Urinary bladder (tissue), 4 donors: Measurements from ENCODE around the gene GPD1L. TPM values are rescaled to one million over a fixed set of nuclear protein-coding genes. Genes with fewer than 3 reads are reported as not detected.
"Not testable (repeated sequence)": the region's sequence is repeated elsewhere in the genome, so short reads cannot be mapped to it uniquely, and the experiment has no call there.

Experiments used
- DNase-seq: peaks from one replicate; pipeline ENCODE4 v3.0.0-alpha.2; 2015; ENCODE audit errors: extremely low spot score
- H3K27ac ChIP-seq: one replicate; pipeline ENCODE4 v1.5.1; 2013; ENCODE audit warnings: low read depth, mild to moderate bottlenecking, moderate library complexity
- H3K36me3 ChIP-seq: one replicate; pipeline ENCODE4 v1.6.1; 2013; ENCODE audit warnings: mild to moderate bottlenecking, moderate library complexity; ENCODE audit not compliant: insufficient read depth
- H3K4me1 ChIP-seq: one replicate; pipeline ENCODE4 v1.6.1; 2013; ENCODE audit warnings: mild to moderate bottlenecking, moderate library complexity; ENCODE audit not compliant: insufficient read depth
- H3K4me3 ChIP-seq: one replicate; pipeline ENCODE4 v1.5.1; 2013; ENCODE audit warnings: low read depth, low read length
- WGBS: extraction: QIAGEN DNeasy Blood & Tissue Kit; methylation state at CpG from one replicate; pipeline ENCODE4 v1.1.7; 2013; 5-methylcytosine and 5-hydroxymethylcytosine counted together
- polyA plus RNA-seq: library from polyadenylated mRNA; stranded (reverse); fragments of 200-250 nt; gene quantifications from one replicate; pipeline ENCODE4 v1.2.3, GENCODE V29; 2013
- total RNA-seq: library from RNA; depleted of rRNA; stranded (reverse); fragments of >200 nt; gene quantifications from one replicate; pipeline ENCODE4 v1.2.3, GENCODE V29; 2014
- donor health status: healthy with polysubstance abuse.
- donor health status: healthy.

The GPD1L gene
- total and polyA plus RNA-seq, 2 donors: 61.0 to 63.3 TPM

- Histone ChIP-seq H3K36me3 (no peaks in the 10 kb centered on the region), H3K4me3 (no peak overlapping the region), H3K27ac (no peak overlapping the region), H3K4me1 (no peaks in the 10 kb centered on the region)
- no peak for DNase-seq
Measured at GRCh38 chr3:32113566-32113965, 7.1 kb downstream of the GPD1L start.

GRCh38 chr3:32113981-32114545 lies 7.6 kb downstream of the GPD1L start:
- H3K4me3 ChIP-seq: no peak overlapping the region
- no peak for DNase-seq
- WGBS: 95% methylated on average over 3 of the region's 3 CpGs
- H3K36me3 ChIP-seq: no peaks in the 10 kb centered on the region
- no peaks in the 10 kb centered on the region for H3K4me1 ChIP-seq
- no peak overlapping the region for H3K27ac ChIP-seq

- WGBS: 91% methylated on average over 19 of the region's 19 CpGs
- not testable (repeated sequence) for H3K4me3 ChIP-seq, H3K27ac ChIP-seq, DNase-seq, H3K36me3 ChIP-seq, H3K4me1 ChIP-seq
Measured at GRCh38 chr3:32114546-32115386, 8.3 kb downstream of the GPD1L start.

- DNase-seq: no peak
- no peak overlapping the region for H3K27ac ChIP-seq
- 84% methylated on average over 1 of the region's 1 CpG for WGBS
- H3K4me1 ChIP-seq: no peaks in the 10 kb centered on the region
- H3K4me3 ChIP-seq: no peak overlapping the region
- no peaks in the 10 kb centered on the region for H3K36me3 ChIP-seq
Measured at GRCh38 chr3:32117320-32117719, 10.9 kb downstream of the GPD1L start.

- H3K4me3 ChIP-seq: no peak overlapping the region
- H3K36me3 ChIP-seq: no peaks in the 10 kb centered on the region
- 96% methylated on average over 2 of the region's 2 CpGs for WGBS
- no peak for DNase-seq
- no peaks in the 10 kb centered on the region for H3K4me1 ChIP-seq
- no peak overlapping the region for H3K27ac ChIP-seq
Measured at GRCh38 chr3:32118215-32118614, 11.8 kb downstream of the GPD1L start.

GRCh38 chr3:32120471-32120870 lies 14.1 kb downstream of the GPD1L start:
- H3K27ac ChIP-seq: no peak overlapping the region
- H3K4me3 ChIP-seq: no peak overlapping the region
- H3K4me1 ChIP-seq: no peaks in the 10 kb centered on the region
- 85% methylated on average over 4 of the region's 4 CpGs for WGBS
- no peaks in the 10 kb centered on the region for H3K36me3 ChIP-seq
- no peak for DNase-seq

- 82% methylated on average over 4 of the region's 4 CpGs for WGBS
- no peak overlapping the region for H3K27ac ChIP-seq
- no peaks in the 10 kb centered on the region for H3K4me1 ChIP-seq
- H3K36me3 ChIP-seq: no peaks in the 10 kb centered on the region
- H3K4me3 ChIP-seq: no peak overlapping the region
- no peak for DNase-seq
Measured at GRCh38 chr3:32121137-32121536, 14.7 kb downstream of the GPD1L start.

- 97% methylated on average over 5 of the region's 5 CpGs for WGBS
- H3K4me1 ChIP-seq: peaks cover 2% of the 10 kb centered on the region
- no peaks in the 10 kb centered on the region for H3K36me3 ChIP-seq
- no peak overlapping the region for H3K4me3 ChIP-seq
- DNase-seq: no peak
- no peak overlapping the region for H3K27ac ChIP-seq
Measured at GRCh38 chr3:32123620-32124019, 17.2 kb downstream of the GPD1L start.

GRCh38 chr3:32125012-32125411 lies 18.6 kb downstream of the GPD1L start:
- H3K27ac ChIP-seq: no peak overlapping the region
- H3K4me3 ChIP-seq: no peak overlapping the region
- WGBS: 93% methylated on average over 2 of the region's 2 CpGs
- DNase-seq: no peak
- peaks cover 2% of the 10 kb centered on the region for H3K4me1 ChIP-seq
- no peaks in the 10 kb centered on the region for H3K36me3 ChIP-seq

GRCh38 chr3:32126305-32127015 lies 20.0 kb downstream of the GPD1L start:
- no peak overlapping the region for H3K27ac ChIP-seq
- WGBS: 52% methylated on average over 4 of the region's 4 CpGs
- H3K4me3 ChIP-seq: no peak overlapping the region
- no peak for DNase-seq
- no peaks in the 10 kb centered on the region for H3K36me3 ChIP-seq
- peaks cover 2% of the 10 kb centered on the region for H3K4me1 ChIP-seq

GRCh38 chr3:32127219-32127826 lies 20.9 kb downstream of the GPD1L start:
- no peak overlapping the region for H3K4me3 ChIP-seq
- no peak overlapping the region for H3K27ac ChIP-seq
- DNase-seq: no peak
- WGBS: 95% methylated on average over 10 of the region's 10 CpGs
- H3K36me3 ChIP-seq: no peaks in the 10 kb centered on the region
- peaks cover 2% of the 10 kb centered on the region for H3K4me1 ChIP-seq

GRCh38 chr3:32128936-32129335 lies 22.5 kb downstream of the GPD1L start:
- DNase-seq: no peak
- Histone ChIP-seq H3K36me3 (no peaks in the 10 kb centered on the region), H3K4me1 (peaks cover 2% of the 10 kb centered on the region), H3K27ac (no peak overlapping the region), H3K4me3 (no peak overlapping the region)
- WGBS: 88% methylated on average over 2 of the region's 2 CpGs

GRCh38 chr3:32129832-32130231 lies 23.4 kb downstream of the GPD1L start:
- Histone ChIP-seq H3K4me1 (peaks cover 2% of the 10 kb centered on the region), H3K27ac (no peak overlapping the region), H3K36me3 (no peaks in the 10 kb centered on the region), H3K4me3 (no peak overlapping the region)
- WGBS: 83% methylated on average over 4 of the region's 4 CpGs
- DNase-seq: no peak

GRCh38 chr3:32132121-32132520 lies 25.7 kb downstream of the GPD1L start:
- DNase-seq: no peak
- H3K4me1 ChIP-seq: no peaks in the 10 kb centered on the region
- no peak overlapping the region for H3K27ac ChIP-seq
- no peak overlapping the region for H3K4me3 ChIP-seq
- no peaks in the 10 kb centered on the region for H3K36me3 ChIP-seq
